Fibroblast of lung (primary cell): Measurements from ENCODE around the gene KIF13A. TPM values are rescaled to one million over a fixed set of nuclear protein-coding genes. Genes with fewer than 3 reads are reported as not detected.
"Not testable (repeated sequence)": the region's sequence is repeated elsewhere in the genome, so short reads cannot be mapped to it uniquely, and the experiment has no call there.

Experiments
- DNase-seq, 2 donors: peaks; one replicate each; pipeline versions ENCODE4 v3.0.0 to v3.0.0-alpha.2; 2010; ENCODE audit warnings: low read depth in 2 of 2
- H2AFZ ChIP-seq: 2 replicates; pipeline ENCODE4 v1.5.1; 2012; ENCODE audit warnings: low read length, control low read depth, inconsistent platforms
- H3K27ac ChIP-seq: 2 replicates; pipeline ENCODE4 v1.5.1; 2011; ENCODE audit warnings: low read length, control low read depth; ENCODE audit not compliant: insufficient read depth
- H3K27me3 ChIP-seq: 2 replicates; pipeline ENCODE4 v1.5.1; 2011; ENCODE audit warnings: mild to moderate bottlenecking, low read length; ENCODE audit not compliant: control insufficient read depth, insufficient read depth
- H3K36me3 ChIP-seq: 2 replicates; pipeline ENCODE4 v1.5.1; 2011; ENCODE audit warnings: low read length; ENCODE audit not compliant: control insufficient read depth, insufficient read depth
- H3K4me1 ChIP-seq: 2 replicates; pipeline ENCODE4 v1.5.1; 2011; ENCODE audit warnings: low read length; ENCODE audit not compliant: control insufficient read depth, insufficient read depth; ENCODE audit errors: extremely low read depth
- H3K4me2 ChIP-seq: 2 replicates; pipeline ENCODE4 v1.5.1; 2011; ENCODE audit warnings: low read length, control low read depth; ENCODE audit not compliant: insufficient read depth; ENCODE audit errors: extremely low read depth
- H3K4me3 ChIP-seq, 4 experiments: fragments of 200-600 bp in 1 of 4; sonication (generic) in 1 of 4; replicated peaks in 1 of 4; 2 replicates each; pipeline ENCODE4 v1.5.1; 2011 to 2016; ENCODE audit warnings: low read length in 4 of 4, low read depth in 3 of 4, mild to moderate bottlenecking in 3 of 4, control low read depth in 2 of 4, inconsistent platforms in 1 of 4, mixed read lengths in 1 of 4; ENCODE audit not compliant: insufficient read depth in 1 of 4; ENCODE audit errors: control extremely low read depth in 1 of 4
- H3K79me2 ChIP-seq: 2 replicates; pipeline ENCODE4 v1.5.1; 2012; ENCODE audit warnings: mild to moderate bottlenecking, low read length, inconsistent platforms; ENCODE audit not compliant: control insufficient read depth, insufficient read depth
- H3K9ac ChIP-seq: 2 replicates; pipeline ENCODE4 v1.5.1; 2011; ENCODE audit warnings: mild to moderate bottlenecking, low read length, control low read depth; ENCODE audit not compliant: insufficient read depth
- H3K9me3 ChIP-seq: 2 replicates; pipeline ENCODE4 v1.5.1; 2012; ENCODE audit warnings: low read depth, low read length; ENCODE audit not compliant: control insufficient read depth, insufficient read depth
- H4K20me1 ChIP-seq: 2 replicates; pipeline ENCODE4 v1.5.1; 2011; ENCODE audit warnings: low read length; ENCODE audit not compliant: control insufficient read depth, insufficient read depth; ENCODE audit errors: extremely low read depth
- EZH2 ChIP-seq: IDR thresholded peaks from 2 replicates; pipeline ENCODE4 v1.5.1; 2012; ENCODE audit warnings: low read length, control low read depth, mild to moderate bottlenecking; ENCODE audit errors: missing control alignments
- polyA plus RNA-seq, 2 donors: library from polyadenylated mRNA; depleted of rRNA in 1 of 2; stranded (reverse) in 1 of 2; unstranded in 1 of 2; fragments of >200 nt; gene quantifications; 2 replicates each; pipeline ENCODE4 v1.2.1, GENCODE V29; 2011 to 2012; ENCODE audit warnings: missing spikeins in 1 of 2
- total RNA-seq: library from RNA; depleted of rRNA; stranded (reverse); fragments of >200 nt; gene quantifications from 2 replicates; pipeline ENCODE4 v1.2.1, GENCODE V29; 2014
- TF ChIP-seq, protein P1 (sequence below), 2 donors: IDR thresholded peaks in 1 of 2; conservative IDR thresholded peaks in 1 of 2; 1 replicate in 1 of 2; 2 replicates in 1 of 2; pipeline ENCODE4 v1.5.1; 2011 to 2012; ENCODE audit warnings: low read length in 2 of 2, control low read depth in 1 of 2, inconsistent platforms in 1 of 2, low read depth in 1 of 2, mild to moderate bottlenecking in 1 of 2

The KIF13A gene
- total and polyA plus RNA-seq, 2 donors (not counting 1 experiment from before 2014, with no cell fraction given), result 52.3 to 114 TPM

DNA sequence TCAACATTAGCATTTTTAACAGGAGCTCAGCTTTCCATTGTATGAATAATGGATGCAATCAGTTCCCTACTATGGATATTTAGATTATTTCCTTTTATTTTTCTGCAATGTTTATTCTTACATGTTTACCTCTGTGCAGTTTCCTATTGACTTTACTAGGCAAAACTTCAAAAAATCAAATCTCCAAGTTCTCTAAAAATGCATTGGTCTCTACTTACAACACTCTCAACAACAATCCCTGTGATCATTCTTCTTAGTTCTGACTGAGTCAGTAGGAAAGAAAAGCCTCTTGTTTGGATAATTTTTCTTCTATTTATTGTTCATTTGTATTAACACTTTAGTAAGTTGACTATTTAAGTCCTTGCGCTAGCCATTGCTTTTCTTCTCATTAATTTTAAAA lies 126.1 kb downstream of the KIF13A start:
- Histone ChIP-seq H3K27me3 (no peaks in the 10 kb centered on the region), H3K9me3 (no peaks in the 10 kb centered on the region), H3K9ac (no peak overlapping the region), H3K4me3 (no peak overlapping the region), H3K4me2 (no peak overlapping the region), H3K4me1 (peaks cover 29% of the 10 kb centered on the region), H4K20me1 (no peaks in the 10 kb centered on the region), H2AFZ (no peak overlapping the region), H3K27ac (no peak overlapping the region), H3K36me3 (no peaks in the 10 kb centered on the region), H3K79me2 (peaks cover 10% of the 10 kb centered on the region)
- TF ChIP-seq, protein P1, sequence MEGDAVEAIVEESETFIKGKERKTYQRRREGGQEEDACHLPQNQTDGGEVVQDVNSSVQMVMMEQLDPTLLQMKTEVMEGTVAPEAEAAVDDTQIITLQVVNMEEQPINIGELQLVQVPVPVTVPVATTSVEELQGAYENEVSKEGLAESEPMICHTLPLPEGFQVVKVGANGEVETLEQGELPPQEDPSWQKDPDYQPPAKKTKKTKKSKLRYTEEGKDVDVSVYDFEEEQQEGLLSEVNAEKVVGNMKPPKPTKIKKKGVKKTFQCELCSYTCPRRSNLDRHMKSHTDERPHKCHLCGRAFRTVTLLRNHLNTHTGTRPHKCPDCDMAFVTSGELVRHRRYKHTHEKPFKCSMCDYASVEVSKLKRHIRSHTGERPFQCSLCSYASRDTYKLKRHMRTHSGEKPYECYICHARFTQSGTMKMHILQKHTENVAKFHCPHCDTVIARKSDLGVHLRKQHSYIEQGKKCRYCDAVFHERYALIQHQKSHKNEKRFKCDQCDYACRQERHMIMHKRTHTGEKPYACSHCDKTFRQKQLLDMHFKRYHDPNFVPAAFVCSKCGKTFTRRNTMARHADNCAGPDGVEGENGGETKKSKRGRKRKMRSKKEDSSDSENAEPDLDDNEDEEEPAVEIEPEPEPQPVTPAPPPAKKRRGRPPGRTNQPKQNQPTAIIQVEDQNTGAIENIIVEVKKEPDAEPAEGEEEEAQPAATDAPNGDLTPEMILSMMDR (conservative IDR thresholded peaks at IDR 0.05 in 1 of 2, IDR thresholded peaks at IDR 0.05 in 1 of 2; ENCODE audit: low read depth in 1 of 2, low read length in 2 of 2), result no peak
- no peak for DNase-seq

DNA sequence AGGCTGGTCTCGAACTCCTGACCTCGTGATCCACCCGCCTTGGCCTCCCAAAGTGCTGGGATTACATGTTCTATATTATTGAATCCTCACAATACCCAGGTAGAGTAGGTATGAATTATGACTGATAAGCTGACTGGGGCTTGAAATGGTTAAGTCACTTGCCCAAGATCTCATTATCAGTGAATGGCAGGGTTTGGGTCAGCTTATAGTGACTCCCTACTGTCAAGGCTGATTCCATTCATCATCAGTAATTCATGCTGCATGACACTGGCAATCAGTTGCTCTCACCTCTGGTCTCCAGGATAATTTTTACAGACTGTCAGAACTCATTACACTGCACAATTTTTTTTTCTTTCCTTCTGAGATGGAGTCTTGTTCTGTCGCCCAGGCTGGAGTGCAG lies 127.6 kb downstream of the KIF13A start:
- Histone ChIP-seq H2AFZ (no peak overlapping the region), H3K27me3 (no peaks in the 10 kb centered on the region), H4K20me1 (no peaks in the 10 kb centered on the region), H3K36me3 (peaks cover 2% of the 10 kb centered on the region), H3K9me3 (no peaks in the 10 kb centered on the region), H3K4me1 (peaks cover 20% of the 10 kb centered on the region), H3K27ac (no peak overlapping the region), H3K79me2 (peaks cover 10% of the 10 kb centered on the region), H3K4me2 (no peak overlapping the region), H3K4me3 (no peak overlapping the region), H3K9ac (no peak overlapping the region)
- DNase-seq, result no peak
- TF ChIP-seq, protein P1 (conservative IDR thresholded peaks at IDR 0.05 in 1 of 2, IDR thresholded peaks at IDR 0.05 in 1 of 2; ENCODE audit: low read depth in 1 of 2, low read length in 2 of 2), result no peak
- TF ChIP-seq EZH2, result no peak

DNA sequence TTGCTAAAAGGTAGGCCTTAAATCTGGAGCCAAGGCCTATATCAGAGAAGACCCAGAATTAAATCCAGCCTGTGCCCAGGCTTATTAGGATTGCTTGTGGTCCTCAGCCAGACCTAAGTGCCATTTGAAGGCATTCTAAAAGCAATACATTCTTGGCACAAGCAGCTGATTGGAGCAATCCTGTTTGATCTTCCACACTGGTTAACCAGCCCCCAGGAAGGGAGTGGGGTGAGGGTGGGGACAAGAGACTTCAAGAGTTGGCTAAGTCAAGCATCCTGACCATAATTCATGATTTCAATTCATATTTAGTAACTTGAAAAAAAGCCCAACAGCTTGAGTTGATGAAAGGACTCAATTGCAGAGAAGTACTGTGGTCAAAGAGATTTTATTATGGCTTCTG lies 128.9 kb downstream of the KIF13A start:
- H3K36me3 ChIP-seq, result peaks cover 2% of the 10 kb centered on the region
- H3K27ac ChIP-seq, result no peak overlapping the region
- no peak overlapping the region for H3K4me3 ChIP-seq
- no peak for DNase-seq
- H4K20me1 ChIP-seq, result no peaks in the 10 kb centered on the region
- no peaks in the 10 kb centered on the region for H3K27me3 ChIP-seq
- H2AFZ ChIP-seq, result no peak overlapping the region
- no peaks in the 10 kb centered on the region for H3K9me3 ChIP-seq
- no peak overlapping the region for H3K4me2 ChIP-seq
- peaks cover 10% of the 10 kb centered on the region for H3K79me2 ChIP-seq
- peaks cover 7% of the 10 kb centered on the region for H3K4me1 ChIP-seq
- H3K9ac ChIP-seq, result no peak overlapping the region
- TF ChIP-seq, protein P1 (conservative IDR thresholded peaks at IDR 0.05 in 1 of 2, IDR thresholded peaks at IDR 0.05 in 1 of 2; ENCODE audit: low read depth in 1 of 2, low read length in 2 of 2), result no peak
- no peak for TF ChIP-seq EZH2

DNA sequence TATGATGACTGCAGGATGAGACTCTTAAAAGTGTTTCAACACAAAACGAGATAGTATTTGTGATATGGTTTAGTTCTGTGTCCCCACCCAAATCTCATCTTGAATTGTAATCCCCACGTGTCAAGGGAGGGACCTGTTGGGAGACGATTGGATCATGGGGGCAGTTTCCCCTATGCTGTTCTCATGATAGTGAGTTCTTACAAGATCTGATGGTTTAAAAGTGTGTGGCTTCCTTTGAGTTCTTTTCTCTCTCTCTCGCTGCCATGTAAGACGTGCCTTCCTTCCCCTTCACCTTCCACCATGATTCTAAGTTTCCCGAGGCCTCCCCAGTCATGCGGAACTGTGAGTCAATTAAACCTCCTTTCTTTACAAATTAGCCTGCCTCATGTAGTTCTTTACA lies 130.2 kb downstream of the KIF13A start:
- H3K4me1 ChIP-seq, H3K27ac ChIP-seq, H3K4me2 ChIP-seq, H4K20me1 ChIP-seq, H3K36me3 ChIP-seq, H3K27me3 ChIP-seq, H2AFZ ChIP-seq, DNase-seq, H3K79me2 ChIP-seq, H3K9ac ChIP-seq, H3K9me3 ChIP-seq, H3K4me3 ChIP-seq: not testable (repeated sequence)
